Hematopoietic multipotent progenitor cell treated with erythropoietin and hydrocortisone succinate and interleukin-3 and kit ligand, for 8 days (in vitro differentiated cells): ENCODE data around the gene PROX1.

ENCODE experiments used
- DNase-seq: peaks from one replicate; pipeline ENCODE4 v3.0.0-alpha.2; 2015

The PROX1 gene, protein sequence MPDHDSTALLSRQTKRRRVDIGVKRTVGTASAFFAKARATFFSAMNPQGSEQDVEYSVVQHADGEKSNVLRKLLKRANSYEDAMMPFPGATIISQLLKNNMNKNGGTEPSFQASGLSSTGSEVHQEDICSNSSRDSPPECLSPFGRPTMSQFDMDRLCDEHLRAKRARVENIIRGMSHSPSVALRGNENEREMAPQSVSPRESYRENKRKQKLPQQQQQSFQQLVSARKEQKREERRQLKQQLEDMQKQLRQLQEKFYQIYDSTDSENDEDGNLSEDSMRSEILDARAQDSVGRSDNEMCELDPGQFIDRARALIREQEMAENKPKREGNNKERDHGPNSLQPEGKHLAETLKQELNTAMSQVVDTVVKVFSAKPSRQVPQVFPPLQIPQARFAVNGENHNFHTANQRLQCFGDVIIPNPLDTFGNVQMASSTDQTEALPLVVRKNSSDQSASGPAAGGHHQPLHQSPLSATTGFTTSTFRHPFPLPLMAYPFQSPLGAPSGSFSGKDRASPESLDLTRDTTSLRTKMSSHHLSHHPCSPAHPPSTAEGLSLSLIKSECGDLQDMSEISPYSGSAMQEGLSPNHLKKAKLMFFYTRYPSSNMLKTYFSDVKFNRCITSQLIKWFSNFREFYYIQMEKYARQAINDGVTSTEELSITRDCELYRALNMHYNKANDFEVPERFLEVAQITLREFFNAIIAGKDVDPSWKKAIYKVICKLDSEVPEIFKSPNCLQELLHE

GRCh38 chr1:213987927-213988506, at the start of gene PROX1:
PROX1 (plus strand) TSS chr1:213987973; CDS start chr1:213996536, 8,563 bp downstream.
- no peak for DNase-seq

GRCh38 chr1:213938776-213939175, 49.0 kb upstream of the PROX1 start:
- DNase-seq = no peak

- DNase-seq = no peak
These were observed 47.9 kb upstream of the PROX1 start for GRCh38 chr1:213939888-213940287.

- DNase-seq = no peak
These were observed 46.8 kb upstream of the PROX1 start for GRCh38 chr1:213940947-213941346.

DNA sequence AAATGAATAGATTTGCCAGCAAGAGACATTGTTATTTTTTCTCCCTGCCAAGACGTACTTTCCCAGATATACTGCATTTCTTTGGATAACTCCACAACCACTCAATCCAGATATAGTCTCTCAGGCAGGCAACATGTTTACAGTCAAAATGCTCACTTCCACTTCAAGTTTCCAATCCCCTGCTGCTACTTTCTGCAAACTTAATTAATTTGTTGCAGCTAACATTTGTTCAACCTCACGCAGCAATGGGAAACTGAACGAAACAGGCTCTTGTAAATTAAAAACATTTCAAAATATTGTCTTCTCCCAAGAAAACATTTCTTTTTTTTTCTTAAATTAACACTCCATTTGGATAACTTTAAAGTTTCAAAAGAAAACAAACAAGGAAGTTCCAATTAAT, 45.7 kb upstream of the PROX1 start:
- DNase-seq = no peak

DNA sequence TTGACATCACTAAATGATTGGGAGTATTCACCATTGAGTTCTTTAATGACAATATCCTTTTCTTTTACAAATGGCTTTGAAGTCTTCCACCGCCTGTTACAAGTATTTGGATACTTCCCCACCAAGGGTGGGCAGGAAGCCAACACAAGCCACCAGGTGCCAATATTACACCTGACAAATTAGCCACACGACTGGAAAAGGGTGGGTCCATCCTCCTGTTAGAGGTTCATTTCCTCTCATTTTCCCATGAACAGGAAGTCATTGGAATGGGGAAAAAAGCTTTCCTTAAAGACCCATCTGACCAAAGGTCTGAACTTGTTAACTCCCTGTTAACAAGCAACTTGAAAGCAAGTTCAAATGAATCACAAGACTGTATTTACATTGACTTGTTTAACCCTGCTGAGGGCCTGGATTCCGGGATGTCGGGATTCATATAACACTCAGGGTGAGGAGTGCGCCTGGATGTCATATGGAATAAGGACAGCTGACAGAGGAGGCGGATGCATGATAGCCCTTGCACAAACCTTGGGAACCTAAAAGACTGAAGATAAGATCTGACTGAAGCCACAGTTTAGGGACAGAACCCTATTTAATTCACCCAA, 40.5 kb upstream of the PROX1 start:
- DNase-seq = no peak

GRCh38 chr1:213951876-213952275, 35.9 kb upstream of the PROX1 start:
- DNase-seq = no peak

- DNase-seq = no peak
These were observed 34.0 kb upstream of the PROX1 start for GRCh38 chr1:213953806-213954205.

DNA sequence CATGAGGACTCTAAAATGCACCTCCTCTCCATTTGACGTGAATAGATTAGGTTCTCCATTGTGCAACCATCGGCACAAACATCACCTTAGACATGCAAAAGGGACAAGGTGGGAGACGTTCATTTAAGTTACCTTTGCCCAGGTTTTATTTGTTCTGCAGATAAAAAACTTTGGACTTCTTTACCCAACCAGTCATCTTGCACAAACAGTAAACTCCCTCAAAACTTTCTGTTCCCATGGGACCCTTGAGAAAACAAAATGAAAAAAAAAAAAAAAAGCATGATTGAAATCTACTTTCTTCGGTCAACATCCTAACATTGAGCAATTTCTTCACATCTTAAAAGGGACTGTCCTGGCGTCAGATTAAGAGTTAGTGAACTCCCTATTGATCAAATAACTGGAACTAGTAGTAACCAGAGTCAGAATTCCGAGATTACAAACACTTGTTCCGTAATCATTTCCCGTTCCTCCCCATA, 31.4 kb upstream of the PROX1 start:
- DNase-seq = no peak

DNA sequence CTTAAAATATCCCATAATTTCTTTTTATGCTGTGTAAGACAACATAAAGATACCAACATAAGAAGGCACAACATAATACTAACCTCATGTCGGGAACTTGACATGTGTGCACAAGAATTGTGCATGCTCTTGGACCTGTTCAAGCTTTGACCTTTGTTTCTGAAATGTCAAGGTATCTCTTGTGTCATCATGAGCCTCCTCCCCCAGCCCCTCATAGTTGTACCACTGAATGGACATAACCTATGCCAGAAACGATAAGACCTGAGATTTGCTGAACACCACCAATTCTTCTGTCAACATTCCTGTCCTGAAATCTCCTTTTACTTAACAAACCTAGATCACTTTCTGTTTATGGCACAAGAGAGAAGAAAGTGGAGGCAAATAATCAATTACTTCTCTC, 29.4 kb upstream of the PROX1 start:
- DNase-seq = no peak

GRCh38 chr1:213960963-213961362, 26.8 kb upstream of the PROX1 start:
- no peak for DNase-seq

DNA sequence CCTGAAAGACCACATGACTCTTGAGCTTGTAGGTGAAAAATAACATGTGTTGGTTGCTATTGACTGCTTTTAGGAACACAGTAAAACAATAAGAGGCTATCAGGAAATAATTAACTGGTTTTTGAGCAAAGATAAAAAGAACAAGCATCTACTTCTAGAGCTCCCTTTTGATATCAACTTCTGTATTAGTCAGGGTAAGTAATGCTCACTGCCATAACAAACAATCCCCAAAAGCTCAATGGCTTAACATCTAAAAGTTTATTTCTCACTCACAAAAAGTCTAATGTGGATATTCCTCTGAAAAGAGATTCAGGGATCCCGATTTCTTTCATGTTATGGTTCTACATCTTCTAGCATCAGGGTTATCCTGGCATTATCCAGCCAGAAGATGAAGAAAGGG, 25.3 kb upstream of the PROX1 start:
- DNase-seq = no peak

DNA sequence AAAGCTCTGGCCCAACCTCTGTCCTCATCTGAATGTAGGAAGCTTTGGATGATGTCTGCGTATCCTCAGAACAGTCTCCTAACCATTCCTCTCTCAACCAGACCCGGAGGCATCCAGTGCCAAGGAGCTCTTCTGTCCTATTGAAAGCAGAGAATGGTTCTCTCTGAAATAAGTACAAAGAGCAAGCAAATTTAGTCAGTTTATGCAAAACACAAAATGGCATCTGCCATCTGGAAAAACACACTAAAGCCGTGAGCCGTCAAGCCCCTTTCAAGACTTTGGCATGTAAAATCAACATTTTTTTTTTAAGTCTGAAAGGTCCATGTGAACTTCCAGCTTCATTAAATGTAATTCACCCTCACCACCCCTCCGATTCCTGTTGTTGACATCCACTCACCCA, 21.7 kb upstream of the PROX1 start:
- no peak for DNase-seq

GRCh38 chr1:213968146-213968825, 19.5 kb upstream of the PROX1 start:
- DNase-seq = no peak

- no peak for DNase-seq
These were observed 17.7 kb upstream of the PROX1 start for GRCh38 chr1:213969958-213970555.

GRCh38 chr1:213972141-213972540, 15.6 kb upstream of the PROX1 start:
- no peak for DNase-seq

DNA sequence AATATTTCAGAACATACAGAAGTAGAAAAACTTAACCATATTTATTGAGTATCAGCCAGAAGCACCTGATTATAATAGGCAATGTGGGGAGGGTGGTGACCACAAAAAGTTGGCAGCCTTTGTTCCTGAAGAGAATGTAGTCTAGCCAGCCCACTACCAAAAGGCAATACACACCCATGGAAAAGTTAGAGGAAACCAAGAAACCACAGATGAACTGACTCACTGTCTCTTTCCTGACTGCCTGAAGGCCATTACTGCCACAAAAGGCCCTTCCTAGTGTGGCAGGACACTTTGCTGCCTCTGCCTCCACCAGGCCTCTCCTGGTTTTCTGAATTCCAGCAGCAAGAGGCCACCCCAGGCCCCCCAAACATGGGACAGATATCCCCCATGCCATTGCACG, 14.6 kb upstream of the PROX1 start:
- DNase-seq = no peak

GRCh38 chr1:213976665-213977485, 10.9 kb upstream of the PROX1 start:
- DNase-seq = no peak

GRCh38 chr1:213977486-213977842, 10.3 kb upstream of the PROX1 start:
- no peak for DNase-seq

DNA sequence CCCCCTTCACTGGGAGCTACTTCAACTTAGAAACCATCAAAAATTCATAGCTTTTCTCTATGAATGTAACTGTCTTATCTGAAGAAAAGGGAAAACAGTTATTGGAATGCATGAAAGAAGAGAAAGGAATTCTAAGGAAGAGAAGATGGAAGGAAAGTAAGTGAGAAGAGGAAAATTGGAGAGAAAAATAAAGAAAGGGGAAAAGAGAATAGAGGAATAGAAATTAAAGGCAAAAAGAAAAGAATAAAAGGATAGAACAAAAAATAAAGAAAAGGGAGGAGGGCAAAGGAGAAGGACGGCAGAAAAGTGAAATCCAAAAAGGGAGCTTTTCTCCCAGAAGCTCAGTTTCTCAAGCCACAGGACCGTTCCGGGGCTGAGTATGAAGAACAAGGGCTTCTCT, 9.9 kb upstream of the PROX1 start:
- DNase-seq = no peak

GRCh38 chr1:213979751-213980586, 7.8 kb upstream of the PROX1 start:
- no peak for DNase-seq
